Stimulated activated CD8-positive, alpha-beta memory T cell treated with anti-CD3 and anti-CD28 coated beads, Interleukin-4, amount 100 ng/mL, for 1 hour (primary cell): ENCODE measurements around the gene CSF2RB.

ENCODE experiments used
- DNase-seq, 2 donors: peaks; one replicate each; pipeline ENCODE4 v3.0.0-alpha.2; 2020; ENCODE audit warnings: low read depth in 2 of 2, low spot score in 1 of 2

CSF2RB gene

DNA sequence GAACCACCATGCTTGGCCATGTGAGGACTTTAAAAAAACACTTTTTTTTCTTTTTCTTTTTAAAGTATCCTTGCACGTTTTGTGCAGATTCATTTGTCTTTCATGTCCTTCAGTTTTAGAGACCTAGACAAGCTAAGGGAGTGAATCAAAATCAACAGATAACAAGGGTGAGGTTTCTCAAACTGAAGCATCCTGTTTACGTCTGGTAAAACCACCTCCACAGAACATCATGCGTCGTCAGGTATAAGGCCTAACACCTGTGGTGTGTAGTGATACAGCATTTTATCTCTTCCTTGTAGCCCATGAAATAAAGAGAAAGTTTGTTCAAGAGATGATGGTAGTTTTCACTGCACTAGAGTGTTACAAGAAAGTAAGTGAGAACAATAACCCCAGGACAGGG is 26.3 kb upstream of the CSF2RB start:
- no peak for DNase-seq

DNA sequence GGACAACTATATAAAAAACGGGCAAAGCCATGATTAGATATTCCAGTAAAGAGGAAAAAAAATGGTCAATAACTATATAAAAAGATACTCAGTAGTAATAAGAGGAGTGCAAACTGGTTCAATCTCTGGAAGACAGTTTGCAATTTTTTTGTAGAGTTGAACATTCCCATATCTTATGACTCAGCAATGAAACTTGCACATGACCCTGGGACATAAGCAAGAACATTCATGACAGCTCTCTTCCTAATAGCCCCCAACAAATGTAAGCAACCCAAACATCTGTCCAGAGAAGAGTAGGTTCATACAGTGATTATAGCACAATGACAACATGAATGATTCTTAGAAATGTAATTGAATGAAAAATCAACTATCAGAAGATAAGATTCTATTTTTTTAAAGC is 21.8 kb upstream of the CSF2RB start:
- DNase-seq, result no peak

DNA sequence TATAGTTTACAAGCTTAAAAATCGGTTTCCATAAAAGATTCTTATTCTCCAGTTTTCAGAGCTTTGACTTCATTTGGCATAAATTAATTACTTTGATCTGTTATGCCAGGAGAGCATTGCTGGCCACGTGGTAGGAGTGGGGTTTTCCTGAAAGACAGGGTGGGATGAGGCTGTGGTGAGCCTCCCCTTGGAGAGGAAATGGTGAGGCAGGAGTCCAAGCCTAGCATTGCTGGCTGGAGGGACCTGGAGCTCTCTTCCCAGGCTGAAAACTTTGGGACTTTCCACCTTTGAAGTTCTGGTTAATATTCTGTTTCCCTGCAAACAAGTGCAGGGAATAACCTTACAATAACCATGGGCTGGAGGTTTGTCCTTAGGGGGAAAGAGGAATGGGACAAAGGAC is 21.1 kb upstream of the CSF2RB start:
- no peak for DNase-seq

DNA sequence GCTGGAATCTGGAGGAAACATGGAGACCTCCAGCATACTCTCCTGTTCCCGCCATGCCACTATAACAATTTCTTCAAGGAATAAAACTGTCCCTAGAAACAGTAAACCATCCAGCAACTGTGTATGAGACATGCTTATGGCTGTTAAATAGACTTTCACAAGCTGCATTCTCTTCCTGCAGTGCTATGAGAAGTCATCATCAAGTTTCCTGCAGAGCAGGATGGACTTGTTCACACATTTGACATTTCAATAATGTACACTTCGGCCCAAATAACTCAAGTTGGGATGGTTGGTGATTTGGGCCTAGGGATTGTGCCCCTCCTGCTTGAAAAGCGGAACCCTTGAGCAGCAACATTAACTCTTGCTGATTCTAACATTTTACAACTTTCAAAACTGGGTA is 20.2 kb upstream of the CSF2RB start:
- no peak for DNase-seq

DNA sequence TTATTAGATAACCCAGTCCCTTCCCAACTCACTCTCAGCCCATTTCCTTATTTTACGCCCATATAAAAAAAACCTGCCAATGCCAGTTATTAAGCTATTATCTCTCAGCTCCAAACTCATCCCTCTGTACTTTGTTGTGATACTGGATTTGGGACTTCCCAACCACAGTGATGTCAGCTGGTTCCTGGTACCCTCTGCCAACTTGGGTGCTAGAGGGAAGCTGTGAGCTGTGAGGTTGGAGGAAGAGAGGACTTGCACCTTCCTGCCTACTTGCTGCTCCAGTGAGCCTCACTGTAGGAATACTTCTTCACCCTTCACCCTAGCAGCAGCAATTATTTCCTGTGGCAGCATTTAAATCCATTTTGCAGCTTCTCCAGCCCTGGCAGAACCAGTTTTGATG is 19.2 kb upstream of the CSF2RB start:
- no peak for DNase-seq

DNA sequence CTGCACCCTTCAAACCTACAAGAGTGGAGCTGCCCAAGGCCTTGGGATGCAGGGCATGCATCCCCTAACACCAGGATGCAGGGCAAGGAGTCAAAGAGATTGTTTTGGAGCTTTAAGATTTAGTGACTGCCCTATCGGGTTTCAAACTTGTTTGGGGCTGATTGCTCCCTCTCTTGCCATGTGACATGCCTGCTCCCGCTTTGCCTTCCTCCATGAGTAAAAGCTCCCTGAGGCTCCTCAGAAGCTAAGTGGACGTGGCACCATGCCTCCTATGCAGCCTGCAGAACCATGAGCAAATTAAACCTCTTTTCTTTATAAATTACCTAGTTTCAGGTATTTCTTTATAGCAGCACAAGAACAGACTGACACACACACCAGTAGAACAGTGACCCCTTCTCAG is 15.8 kb upstream of the CSF2RB start:
- DNase-seq, result no peak

DNA sequence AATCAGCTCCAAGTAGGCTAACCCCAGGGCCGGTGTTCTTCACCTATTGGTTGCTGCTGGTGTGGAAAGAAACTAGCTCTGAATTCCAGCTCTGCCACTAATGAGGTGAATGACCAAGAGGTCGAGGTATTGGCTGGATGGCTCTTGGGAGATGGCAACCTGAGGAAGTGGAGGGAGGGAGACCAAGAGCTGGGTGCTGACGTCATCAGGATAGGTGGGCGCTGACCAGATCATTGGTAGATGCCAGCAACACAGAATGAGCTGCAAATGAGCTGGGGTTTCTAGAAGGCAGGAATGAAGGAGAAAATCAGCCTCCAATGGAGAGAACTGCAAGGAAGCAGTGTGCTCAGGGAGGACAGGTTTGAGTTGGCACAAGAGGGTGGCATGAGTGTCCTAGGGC is 14.7 kb upstream of the CSF2RB start:
- no peak for DNase-seq

DNA sequence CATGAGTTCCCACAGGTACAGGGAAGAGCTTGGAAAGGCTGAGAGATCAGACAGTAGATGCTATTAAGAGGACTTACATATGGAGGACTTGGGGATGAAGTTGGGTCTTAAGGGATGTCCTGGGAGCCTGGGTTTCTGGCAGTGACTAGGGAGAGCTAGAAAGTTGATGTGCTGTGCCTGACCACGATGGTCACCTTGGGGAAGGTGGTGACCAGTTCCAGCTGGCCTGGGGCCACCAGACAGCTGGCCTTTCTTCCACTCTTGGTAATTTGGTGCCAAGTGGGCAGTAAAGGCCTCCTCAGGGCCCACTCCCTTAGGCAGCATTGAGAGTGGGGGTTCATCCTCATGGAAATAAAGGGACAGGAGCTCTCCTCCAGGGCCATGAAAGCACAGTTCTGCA is 13.9 kb upstream of the CSF2RB start:
- no peak for DNase-seq

DNA sequence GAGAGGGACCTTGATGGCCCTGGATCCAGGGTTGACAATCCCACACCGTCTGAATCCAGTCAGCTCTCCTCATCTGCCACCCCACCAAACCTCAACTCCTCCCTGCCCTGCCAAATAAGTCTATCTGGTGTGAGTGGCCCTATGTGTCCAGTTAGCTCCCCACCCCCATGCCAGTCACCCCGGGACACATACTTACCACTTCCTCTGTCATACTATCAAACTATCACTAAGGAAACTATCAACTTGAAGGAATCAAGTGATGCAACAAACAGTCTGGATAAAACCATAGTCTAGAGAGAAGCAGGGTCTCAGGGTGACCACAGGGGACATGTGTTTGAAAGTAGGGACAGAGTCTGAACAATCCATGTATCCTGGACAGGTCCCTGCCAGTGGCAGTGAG is 13.2 kb upstream of the CSF2RB start:
- no peak for DNase-seq

DNA sequence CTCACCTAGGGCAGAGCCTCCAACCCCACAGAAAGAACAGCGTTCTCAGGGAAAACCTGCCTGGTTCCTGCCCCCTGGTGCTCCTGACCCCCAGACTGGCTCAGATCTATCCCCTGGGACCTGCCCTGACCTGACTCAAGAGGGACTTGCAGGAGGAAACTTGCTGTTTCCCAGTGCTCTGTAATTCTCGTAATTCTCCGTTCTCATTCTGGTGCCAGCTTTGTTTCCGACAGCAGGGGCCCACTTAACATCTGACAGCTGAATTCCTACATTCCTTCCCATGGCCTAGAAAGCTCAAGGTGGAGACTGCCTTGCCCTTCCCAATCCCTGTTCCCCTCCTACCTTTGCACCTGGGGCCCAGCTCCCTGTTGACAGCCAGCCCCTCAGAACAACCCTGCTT is 12.5 kb upstream of the CSF2RB start:
- DNase-seq, result no peak

DNA sequence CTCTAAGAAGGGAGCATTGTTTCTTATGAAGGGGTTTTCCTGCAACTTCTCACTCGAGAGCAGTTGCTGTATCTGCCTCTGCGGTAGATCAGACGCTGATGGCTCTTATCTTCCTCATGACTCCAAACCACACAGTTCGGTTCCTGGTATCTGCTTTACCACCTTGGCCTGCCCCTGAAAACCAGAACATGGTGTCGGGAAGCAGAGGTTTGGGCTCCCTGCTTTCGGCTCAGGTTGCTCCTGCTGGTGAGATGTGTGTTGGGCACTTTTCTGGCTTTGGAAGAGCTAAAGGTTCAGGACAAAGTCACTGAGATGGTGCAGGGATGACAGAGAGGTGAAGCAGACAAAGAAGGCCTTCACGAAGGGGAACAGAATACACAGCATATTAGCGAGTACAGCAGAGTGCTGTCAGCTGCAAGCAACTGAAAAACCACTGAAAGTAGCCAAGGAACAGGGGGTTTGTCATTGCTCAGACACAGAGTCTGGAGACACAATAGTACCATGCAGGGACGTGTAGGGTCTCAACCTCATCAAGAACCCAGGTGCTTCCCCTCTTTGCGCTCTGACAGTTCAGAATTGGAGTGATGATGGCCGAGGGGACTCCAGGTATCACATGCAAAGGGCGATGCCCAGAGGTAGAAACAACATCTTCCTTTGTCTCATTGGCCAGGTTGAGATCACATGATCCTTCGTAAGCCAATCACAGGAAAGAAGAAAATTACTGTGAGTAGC is 11.9 kb upstream of the CSF2RB start:
- no peak for DNase-seq

DNA sequence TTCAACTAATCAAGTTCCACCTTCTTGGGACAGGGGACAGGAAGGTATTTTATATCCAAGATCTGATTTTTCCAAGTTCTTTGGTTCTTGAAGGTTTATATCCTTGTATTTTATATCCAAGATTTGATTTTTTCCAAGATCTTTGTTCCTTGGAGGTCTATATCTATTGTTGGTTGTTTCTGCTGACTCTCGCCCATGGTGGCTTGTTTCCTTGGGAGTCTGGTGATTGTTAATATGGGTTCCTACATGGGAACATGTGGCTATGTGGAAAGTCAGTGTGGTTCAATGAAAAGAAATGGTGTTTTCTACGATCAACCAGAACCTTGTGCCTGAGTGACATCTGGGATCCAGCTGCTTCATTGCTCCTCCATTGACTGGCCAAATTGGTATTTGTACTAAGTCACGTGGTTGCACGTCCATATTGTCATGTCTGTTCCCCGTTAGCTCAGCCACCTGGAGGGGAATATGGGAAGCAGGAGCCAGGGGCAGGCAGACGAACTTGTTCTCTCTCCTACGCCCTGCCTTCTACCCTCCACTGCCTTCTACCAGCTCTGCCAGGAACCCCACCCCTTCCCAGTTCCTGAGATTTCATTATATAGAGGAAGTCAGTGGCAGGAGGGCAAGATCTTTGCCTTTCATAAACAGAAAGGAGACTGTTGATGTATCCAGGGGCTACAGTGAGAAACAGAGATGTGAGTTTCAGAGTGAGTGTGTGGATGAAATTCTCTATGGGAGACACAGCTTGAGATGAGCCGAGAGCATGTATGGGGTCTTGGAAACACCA is 11.1 kb upstream of the CSF2RB start:
- DNase-seq, result no peak

DNA sequence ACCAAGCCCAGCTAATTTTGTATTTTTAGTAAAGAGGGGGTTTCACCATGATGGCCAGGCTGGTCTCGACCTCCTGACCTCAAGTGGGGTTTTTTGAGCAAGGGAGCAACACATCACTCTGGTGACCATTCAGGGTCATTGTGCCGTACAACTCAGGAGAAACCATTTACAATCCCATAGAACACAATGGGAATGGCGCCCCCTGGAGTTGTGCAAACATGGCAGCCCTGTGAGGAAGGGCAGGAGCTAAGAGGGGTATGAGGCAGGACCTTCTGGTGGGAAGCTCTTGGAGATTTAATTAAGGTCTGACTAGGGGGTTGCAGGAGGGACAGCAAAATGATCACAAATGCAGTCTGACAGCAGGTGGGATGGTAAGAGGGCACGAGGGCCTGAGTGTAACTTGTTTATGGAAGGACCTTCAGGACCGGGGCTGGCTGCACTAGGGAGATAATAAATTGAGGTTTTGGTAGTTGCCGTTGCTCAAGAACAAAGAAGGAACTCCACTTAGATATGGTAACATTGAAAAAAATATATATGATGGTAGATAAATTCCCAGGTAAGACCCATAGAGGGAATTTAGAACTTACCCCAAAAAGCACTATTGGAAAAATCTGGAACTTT is 9.1 kb upstream of the CSF2RB start:
- DNase-seq, result no peak

DNA sequence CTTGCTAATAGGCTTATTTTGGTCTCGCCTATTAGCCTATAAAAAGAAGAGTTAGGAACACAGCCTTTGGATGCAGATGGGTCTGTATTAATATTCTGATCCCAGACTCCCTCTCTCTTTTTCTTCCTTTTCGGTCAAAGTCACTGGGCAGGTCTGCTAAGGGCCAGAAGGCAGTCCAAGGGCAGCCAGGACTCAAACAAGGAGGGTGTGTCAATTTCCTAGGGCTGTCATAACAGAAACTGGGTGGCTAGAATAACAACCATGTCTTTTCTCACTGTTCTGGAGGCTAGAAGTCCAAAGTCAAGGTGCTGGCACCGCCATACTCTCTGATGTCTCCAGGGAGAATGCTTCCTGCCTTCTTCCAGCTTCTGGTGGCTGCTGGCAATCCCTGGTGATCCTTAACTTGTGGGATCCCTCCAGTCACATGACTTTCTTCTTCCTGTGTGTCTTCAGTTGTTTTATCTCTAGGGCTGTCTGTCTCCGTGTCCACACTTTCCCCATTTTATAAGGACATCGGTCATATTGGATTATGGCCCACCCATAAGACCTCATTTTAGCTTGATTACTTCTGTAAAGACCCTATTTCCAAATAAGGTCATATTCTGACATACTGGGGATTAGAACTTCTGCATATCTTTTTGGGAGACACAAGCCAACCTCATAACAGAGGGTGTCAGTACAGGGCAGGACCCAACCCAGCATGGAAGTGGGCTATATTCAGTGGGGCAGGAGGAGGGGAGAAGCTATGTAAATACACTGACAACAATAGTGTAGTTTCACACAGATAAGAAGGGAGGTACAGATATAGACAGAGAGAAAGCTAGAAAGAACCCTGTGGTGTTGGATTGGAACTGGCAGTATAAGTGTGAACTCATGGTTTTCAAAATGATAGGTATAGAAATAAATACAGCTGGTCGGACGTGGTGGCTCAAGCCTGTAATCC is 5.9 kb upstream of the CSF2RB start:
- DNase-seq, result no peak

DNA sequence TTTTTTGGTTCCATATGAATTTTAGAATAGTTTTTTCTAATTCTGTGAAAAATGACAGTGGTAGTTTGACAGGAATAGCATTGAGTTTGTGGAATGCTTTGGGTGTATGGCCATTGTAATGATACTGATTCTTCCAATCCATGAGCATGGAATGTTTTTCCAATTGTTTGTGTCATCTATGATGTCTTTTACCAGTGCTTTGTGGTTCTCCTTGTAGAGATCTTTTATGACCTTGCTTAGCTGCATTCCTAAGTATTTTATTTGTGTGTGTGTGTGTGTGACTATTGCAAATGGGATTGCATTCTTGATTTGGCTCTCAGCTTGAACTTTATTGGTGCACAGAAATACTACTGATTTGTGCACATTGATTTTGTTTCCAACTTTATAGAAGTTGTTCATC is 3.0 kb upstream of the CSF2RB start:
- DNase-seq, result no peak

DNA sequence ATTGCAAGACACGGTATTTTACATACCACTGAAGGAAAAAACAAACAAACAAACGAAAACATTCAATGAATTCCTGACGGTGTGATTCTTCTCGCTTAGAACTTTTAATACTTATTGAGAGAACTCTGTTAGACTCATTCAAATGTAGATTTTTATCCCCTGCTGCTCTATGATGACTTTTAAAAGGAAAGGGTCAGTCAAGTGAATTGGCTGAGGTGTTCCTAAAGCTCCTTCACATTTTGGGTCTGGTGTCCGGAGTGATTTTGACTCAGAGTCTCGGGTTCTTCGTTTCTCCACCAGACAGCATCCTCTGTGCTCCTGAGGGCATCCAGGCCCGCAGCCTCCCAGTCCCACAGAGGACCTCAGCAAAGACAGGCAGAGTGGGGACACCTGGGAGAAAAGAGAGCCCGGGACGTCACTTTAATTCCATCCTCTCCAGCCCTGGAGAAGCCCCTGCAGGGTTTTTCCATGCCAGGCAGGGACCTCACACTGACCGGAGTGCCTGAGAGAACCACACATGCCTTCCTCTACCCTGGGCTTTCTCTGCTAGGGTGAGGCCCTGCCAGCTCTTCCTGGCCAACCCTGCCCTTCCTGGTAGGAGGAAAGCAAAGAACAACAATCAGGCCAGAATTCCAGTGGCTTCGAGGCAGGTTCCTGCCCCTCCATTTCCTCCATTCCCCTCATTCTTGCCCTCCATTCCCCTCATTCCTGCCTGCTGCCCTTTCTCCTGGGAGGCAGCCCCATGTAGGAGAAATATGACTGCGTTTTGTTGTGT is 1.4 kb upstream of the CSF2RB start:
- no peak for DNase-seq

DNA sequence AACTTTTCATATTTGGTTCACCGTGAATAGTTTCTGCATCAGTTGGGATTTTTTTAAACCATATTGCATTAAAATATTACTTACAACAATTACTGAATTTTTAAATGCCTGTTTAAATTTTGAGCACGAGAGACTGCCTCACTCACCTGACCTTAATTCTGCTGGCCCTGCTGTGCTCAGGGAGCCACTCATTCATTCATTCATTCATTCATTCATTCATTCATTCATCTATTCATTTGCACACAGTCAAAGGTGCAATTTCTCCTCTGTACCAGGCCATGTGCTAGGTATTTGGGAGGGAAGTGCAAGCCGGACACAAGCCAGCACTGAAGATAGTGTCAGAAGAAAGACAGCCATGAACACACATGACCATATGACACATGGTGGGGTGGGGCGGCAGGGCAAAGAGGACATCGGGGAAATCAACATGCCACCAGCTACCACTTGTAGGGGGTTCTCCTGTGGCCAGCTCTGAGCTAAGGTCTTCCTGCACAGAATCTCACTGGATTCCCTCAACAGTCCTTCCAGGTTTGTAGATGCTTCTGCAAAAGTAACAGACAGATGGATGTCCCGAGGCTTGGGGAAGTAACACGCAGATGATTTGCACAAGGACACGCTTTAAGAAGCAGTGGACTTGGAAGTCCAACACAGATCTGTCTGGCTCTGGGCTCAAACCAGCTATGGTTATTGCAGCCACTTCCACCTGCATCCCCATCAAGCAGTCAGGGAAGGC is 568 bp upstream of the CSF2RB start:
- no peak for DNase-seq

DNA sequence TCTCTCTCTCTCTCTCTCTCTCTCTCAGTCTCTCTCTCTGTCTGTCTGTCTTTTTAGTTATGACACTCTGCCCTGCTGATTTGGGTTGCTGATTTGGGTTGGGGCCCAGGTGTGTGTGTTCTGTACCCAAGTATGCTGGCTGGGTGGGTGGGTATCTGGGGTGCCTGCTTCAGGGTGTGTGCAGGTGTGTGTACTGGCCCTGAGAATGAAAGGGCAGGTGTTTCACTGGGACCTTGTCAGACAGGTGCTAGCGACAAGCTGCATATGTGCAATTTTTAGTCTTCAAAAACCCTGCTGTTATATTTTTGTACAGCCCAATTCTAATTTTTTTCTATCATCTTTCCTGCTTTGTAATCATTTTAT is 943 bp downstream of the CSF2RB start:
- DNase-seq, result no peak

DNA sequence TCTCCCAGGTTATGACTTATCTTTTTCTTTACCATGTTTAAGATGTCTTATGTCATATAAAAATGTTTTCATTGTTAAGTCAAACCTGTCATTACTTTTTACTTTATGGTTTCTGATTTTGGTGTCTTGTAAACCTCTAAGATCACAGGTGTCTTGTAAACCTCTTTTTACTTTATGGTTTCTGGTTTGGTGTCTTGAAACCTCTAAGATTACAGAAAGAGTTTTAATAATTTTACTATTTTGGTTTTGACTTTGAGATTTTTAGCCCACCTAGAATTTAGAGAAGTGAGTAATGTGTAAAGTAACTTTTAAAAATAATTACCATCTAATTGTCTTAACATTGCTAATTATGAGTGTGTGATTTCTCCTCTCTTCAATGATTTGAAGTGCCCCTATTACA is 2.6 kb downstream of the CSF2RB start:
- DNase-seq, result no peak
